NCI-H524 treated with DMSO at 0.1 percent for 48 hours (cell line): ENCODE results near the gene ELOVL7.
"Not testable (repeated sequence)": the region's sequence is repeated elsewhere in the genome, so short reads cannot be mapped to it uniquely, and the experiment has no call there.

Experiments used
- DNase-seq: peaks from one replicate; lab custom pipeline; 2025; lab: John Stamatoyannopoulos, UW

ELOVL7 gene

DNA sequence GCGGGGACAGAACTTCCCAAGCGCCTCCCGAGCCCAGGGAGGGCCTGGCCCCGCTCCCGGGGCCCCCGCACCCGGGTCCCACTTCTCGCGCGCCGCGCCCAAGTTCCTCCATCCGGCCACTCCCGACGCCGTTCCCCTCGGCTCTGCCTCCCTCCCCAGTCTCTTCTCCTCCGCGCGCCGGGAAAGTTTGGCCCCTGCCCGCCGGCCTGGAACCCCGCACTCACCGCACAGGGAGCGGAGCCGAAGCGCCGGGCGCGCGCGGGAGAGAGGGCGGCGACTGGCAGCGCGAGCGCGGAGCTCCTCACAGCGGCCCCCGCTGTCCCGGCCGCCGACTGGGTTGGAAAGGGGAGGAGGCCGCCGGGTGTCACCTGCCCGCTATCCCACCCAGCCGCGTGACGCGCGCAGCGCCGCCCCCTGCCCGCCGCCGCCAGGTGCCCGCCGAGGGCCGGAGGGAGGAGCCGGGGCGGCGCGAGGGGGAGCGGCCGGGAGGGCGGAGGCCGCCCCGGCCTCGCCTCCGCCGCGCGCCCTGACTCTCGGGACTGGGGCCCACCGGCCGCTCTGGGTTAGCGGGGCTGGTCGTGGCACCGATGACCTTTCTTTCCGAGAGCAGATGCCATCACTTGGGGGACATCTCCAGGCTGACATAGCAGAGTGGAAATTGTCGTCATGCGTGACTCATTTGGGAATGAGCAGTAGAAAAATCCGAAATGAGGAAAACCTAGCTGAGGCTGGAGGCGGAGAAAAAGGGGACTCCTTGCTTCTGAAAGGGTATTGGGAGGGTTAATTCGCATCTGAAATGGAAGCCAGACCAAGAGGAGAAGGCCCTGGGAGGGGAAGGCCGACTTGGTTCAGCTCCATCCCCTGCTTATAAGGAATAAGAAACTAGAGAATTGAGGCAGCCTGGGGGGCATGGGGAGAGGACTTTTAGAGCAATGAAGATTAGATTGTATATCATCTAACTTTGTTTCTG, at the start of gene ELOVL7:
ELOVL7 (minus strand) TSS at position 334 of the 970 bp plus-strand sequence. CDS start 56,872 bp downstream, outside the sequence.
- peak; percentile 16 for DNase-seq

DNA sequence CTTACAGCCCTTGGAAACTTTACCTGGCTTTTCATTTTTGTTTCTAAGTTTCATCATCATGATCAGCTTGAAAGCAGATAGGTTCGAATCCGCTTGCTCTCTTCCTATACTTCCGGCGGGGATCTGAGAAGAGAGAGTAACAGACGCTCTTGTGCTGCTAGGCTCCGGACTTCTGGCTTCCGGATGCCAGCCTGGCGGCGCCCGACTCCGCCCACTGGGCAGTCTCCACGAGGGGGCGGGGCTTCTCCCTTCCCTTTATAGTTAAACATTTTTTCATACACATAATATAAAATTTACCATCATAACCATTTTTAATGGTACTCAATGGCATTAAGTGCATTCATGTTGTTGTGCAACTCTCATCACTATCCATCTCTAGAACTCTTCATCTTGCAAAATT, 49.5 kb upstream of the ELOVL7 start:
- no peak for DNase-seq

DNA sequence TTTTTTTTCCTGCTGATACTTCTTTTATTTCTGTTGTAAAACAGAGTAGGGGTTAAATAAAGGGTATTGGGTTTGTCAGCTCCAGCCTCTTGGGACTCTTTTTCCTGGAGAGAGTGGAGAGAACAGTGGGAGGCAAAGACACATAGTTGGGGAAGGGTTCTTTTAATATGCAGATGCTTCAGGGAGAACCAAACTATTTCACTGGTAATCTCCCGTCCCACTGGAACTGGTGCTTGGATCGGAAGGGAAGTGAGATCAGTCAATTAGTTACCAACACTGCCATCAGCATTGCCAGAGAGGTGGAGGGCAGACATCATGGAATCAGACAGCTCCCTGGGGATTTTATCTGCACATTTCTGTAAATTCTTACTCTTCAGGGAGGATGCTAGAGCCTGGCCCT, 47.6 kb upstream of the ELOVL7 start:
- DNase-seq, result no peak

DNA sequence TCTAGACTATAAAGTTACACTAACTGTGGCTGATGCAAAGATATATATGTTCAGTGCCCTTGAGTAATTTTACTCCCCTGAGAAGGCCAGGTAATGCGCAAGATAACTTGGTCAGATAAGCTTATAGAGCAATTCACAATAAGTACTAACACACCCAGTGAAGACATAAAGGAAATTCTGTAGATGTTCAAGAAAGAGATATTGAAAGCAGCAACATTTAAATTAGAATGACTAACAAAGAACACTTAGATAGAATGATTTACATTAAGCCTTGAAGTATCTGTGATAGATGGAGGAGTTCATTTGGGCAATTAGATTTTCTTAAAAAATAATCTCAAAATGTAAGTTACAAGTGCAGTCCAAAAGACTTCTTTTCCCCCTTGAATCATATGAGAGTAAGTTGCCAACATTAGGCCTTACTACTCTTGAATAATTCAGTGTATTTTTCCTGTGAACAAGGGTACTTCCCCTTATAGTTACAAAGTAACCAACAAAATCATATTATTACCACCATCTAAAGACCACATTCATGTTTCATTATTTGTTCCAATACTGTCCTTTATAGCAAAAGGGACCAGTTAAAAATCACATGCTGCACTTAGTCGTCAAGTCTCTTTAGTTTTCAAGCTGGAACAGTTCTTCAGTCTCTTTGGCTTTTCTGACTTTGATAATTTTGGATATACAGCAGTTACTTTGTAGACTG, 44.4 kb upstream of the ELOVL7 start:
- DNase-seq, result no peak

DNA sequence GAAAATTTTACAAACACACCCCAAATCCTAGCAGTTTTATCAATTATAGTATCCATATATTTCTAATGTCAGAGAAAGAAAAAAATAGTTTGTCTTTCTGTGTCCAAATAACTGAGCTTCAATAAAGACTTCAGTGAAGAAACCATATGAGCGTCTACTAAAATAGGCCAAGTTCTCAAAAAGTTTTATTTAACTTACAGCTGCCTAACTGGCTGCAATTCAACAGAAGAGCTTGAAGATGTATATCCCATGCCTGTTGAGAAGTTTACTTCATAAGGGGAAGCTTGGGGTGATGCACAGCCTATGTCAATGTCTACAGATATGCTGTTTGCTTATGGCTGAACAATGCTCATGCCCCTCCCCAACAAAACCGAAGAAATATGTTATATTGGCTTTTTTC, 43.7 kb upstream of the ELOVL7 start:
- no peak for DNase-seq

DNA sequence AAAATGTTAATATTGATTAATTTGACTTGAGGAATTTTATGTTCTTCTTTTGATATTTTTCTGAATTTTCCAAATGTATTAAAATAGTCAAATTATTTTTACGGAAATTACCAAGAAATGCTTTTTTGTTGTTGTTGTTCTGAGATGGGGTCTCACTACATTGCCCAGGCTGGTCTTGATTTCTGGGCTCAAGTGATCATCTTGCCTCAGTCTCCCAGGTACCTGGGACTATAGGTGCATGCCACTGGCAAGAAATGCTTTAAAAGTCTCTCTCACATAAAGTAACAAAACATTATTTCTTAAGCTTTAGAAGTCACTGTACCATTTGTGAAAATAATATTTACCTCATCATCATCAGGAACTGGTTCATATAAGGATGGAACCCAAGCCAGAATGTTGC, 43.0 kb upstream of the ELOVL7 start:
- DNase-seq, result no peak

DNA sequence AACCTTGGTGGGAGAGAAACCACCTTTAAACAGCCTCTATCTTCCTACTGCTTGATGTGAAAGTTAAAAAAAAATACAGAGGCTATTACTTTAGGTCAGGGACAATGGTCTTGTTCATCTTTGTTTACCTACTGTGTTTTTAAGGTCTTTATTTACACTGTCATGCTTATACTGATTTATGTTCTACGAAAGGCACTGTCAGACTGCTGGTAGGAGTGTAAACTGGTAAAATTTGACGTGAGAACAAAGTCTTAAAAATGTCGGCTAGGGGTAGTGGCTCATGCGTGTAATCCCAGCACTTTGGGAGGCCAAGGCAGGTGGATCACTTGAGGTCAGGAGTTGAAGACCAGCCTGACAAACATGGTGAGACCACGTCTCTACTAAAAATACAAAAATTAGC, 42.1 kb upstream of the ELOVL7 start:
- DNase-seq, result no peak

DNA sequence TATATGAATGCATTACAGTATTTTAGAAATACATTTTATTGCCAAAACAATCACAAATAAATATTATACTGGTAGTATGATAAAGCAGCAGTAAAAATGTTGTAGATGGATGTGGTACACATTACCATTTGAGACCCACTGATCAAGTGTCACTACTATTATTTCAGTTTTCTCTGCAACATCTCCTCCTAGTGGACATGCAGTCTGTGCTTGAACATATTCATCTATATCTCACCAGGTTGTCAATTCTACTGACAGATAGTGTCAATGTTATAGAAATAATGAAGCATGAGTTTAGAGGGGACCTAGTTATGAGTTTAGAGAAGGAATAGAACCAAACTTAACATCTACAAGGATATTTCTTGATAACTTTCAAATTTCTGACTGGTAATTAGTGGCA, 39.2 kb upstream of the ELOVL7 start:
- DNase-seq, result no peak

DNA sequence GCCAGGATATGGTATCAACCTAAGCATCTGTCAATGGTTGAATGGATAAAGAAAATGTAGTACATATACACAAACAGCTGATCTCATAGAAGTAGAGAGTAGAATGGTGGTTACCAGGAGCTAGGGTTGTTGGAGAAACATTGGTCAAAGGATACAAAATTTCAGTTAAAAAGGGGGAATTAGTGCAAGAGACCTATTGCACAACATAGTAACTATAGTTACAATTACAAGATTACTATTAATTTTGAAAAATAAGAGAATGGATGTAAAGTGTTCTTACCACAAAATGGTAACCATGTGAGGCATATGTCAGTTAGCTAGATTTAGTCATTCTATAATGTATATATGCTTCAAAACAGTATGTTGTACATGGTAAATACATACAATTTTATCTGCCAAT, 28.8 kb upstream of the ELOVL7 start:
- no peak for DNase-seq

DNA sequence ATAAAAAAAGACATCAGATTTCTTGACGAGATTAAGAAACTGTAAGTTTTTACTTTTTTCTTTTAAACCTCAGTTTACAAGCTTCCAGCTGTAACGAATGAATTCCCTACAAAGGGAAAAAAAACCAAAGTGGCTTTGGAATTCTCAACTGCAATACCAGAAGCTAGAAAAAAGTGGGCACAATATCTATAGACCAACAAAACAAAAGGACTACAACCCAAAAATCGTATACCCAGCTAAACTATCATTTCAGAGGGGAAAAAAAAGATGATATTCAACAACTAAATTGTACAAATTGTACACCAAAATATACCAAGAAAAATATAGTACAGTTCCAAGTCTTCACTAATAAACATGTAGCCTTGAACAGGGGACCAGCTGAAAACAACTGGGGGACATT, 26.8 kb upstream of the ELOVL7 start:
- no peak for DNase-seq

DNA sequence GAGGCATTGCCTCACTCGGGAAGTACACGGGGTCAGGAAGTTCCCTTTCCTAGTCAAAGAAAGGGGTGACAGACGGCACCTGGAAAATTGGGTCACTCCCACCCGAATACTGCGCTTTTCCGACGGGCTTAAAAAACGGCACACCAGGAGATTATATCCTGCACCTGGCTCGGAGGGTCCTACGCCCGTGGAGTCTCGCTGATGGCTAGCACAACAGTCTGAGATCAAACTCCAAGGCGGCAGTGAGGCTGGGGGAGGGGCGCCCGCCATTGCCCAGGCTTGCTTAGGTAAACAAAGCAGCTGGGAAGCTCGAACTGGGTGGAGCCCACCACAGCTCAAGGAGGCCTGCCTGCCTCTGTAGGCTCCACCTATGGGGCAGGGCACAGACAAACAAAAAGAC, 16.5 kb upstream of the ELOVL7 start:
- DNase-seq, result not testable (repeated sequence)

DNA sequence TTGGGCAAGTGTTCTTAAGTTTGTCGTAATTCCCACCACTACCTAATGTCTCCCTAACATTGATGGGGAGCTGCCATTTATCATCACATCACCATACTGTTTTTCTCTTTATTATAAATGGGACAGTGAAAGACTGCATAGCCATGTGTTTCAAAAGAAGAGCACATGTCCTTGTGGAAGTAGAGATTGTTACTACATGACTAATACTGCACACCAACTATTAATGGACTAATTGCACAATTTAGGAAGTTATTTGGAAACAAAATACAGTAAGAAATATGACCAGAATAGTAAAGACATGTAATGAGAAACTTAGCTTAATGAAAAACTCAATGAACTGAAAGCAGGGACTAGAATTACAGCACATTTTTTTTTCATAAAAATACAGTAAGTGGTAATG, 12.0 kb upstream of the ELOVL7 start:
- DNase-seq, result no peak

DNA sequence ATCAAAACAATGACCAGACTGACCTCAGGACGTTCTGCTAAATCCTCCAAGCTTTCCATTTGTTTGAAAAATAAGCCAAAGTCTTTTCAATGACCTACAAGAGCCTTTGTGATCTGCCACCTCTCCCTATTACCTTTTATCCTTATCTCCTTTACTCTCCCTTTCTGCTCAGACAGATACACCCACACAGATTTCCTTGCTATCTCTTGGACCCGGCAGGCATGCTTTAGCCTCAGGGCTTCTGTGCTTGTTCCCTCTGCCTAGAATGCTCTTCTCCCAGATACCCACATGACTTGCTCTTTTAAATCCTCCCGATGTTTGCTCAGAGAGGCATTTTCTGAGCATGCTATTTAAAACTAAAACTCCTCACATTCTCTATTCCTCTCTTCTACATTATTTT, 8.9 kb upstream of the ELOVL7 start:
- DNase-seq, result no peak

DNA sequence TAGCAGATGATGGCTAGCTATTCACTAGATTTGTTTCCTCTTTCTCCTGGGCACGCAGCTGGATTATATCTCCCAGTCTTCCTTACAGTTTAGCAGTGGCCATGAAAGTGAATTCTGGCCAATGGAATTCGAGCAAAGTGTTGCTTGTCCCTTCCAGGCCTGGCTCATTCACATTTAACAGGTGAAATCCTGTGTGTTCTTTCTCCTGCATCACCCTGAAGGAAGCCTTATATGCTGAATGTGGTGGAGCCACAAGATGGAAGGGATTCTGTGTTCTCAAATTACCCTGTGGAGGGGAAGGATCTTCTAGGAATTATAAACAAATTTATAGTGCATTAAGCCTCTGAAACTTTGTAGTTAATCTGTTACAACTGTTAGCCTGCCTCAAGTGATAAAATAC, 8.2 kb upstream of the ELOVL7 start:
- no peak for DNase-seq

DNA sequence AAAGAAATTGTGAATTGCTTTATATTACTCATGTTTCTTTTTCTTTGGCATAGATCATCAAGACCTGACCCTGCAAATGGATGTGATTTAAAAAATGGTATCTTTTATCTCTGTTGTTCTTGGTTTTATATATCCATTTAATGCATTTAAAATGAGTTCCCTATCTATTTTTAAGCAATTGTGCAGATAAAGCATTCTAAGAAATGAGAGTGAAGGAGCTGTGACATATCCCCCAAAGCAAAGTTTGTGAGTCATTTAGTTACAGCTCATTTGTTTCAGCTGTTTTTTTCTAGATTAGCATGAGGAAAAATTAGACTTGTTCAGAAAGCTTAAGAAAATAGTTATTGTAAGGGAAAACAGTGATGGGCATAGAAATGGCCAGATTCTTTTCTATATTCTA, 7.6 kb upstream of the ELOVL7 start:
- no peak for DNase-seq

DNA sequence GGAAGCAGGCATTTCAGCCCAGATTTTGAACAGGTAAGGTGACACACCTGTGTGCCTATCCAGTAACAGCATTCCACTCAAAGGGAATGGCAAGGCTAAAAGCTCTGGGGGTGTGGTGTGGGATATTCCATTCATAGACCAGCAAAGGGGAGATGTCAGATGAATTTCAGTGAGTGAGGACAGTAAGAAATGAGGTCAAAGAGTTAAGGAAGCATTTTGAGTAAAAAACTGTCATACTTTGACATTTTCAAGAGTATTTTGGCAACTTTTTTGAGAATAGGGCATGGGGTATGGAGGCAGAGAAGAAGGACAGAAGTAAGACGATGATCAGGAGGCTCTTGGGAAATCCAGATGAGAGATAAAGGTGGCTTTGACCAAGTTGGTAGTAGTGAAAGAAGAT, 2.2 kb upstream of the ELOVL7 start:
- DNase-seq, result no peak

DNA sequence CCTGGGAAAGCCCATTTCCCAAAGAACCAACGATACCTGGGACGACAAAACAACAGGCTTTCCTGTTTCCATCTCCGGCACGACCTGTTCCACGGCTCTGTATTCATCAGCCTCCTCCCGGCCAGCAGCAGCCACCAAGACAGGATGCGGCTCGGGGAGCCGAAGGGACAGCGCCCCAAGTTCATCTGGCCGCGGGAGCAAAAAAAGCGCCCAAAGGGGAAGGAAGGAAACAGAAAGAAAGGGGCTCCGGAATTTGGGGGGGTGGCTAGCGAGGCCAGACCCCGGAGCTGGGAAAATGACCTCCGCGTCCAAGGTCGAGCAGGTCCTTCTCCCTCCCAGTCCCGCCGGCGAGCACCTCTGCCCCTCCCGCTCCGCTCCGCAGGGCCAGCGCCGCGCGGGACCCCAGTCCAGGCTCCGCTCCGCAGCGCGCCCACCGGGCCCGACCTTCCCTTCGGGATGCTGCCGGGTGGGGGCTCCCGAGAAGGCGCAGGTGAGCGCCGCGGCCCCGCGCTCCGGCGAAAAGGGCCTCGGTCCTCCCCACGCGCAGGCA, 608 bp downstream of the ELOVL7 start:
- no peak for DNase-seq

DNA sequence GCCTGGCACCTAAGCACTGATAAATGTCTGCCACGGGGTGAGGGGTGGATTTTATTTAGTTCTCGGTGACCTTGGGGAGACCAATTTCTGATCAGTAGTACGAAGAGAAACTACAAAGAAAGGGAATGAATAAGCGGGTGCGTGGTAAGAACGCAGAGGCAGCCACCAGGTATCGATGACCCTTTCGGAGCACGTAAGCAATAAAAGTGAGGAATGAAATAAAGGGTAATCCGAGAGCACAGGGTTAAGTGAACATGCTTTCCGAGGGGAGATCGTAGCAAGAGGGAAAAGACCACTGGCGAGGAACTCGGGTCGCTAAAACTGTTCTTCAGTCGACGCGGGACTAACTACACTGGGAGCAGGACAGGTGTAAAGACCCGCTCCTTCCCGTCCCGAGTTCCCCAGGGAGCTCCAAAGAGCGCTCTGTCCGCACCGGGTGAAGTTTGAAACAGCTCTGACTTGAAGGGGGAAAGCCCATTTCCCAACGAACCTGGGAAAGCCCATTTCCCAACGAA, 1.1 kb downstream of the ELOVL7 start:
- no peak for DNase-seq

DNA sequence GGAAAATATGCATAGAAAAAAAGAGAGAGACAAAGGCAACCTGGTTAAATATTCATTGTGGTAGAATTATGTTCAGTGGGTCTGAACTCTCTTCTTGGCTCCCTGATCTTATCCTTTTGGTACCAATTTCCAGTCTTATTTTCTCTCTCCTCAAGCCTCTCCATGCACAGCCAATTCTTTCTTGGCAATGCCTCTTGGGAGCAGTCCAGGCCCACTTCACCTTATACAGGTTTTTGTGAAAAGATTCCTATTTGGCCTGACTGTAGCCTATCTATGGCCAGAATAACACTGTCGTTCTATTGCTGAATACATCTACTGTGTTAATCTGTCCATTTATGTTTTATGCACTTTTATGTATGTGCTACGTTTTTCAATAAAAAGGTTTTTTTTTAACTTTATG, 2.7 kb downstream of the ELOVL7 start:
- no peak for DNase-seq

DNA sequence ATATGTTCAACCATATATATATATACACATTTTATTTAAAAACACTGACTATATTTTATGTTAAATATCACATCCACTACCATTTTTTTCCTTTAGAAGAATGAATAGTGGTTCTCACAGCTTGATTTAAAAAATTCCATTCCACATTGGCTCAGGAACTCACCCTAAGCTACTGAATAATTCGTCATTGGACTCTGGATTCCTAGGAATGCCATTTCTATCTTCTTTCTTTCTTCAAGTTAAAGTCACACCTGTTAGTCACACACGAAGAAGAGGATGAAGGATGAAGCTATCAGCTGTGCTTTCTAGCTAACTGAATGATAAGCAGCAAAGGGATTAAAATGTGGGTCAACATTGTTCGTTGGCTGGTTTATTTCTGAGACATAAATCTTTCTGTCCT, 7.9 kb downstream of the ELOVL7 start:
- no peak for DNase-seq

DNA sequence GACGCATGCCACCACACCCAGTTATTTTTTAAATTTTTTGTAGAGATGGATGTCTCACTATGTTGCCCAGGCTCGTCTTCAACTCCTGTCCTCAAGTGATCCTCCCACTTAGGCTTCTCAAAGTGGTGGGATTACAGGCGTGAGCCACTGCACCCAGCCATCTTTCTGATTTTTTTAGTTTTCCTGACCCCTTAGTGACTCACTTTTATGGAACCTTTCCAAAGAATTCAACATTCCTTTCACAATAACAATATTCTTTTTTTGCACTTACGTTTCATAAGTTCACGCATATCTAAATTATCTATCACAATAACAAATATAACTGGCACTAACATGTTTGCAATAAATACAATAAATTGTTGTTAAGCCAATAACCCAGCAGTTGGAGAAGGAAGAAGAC, 8.5 kb downstream of the ELOVL7 start:
- no peak for DNase-seq

DNA sequence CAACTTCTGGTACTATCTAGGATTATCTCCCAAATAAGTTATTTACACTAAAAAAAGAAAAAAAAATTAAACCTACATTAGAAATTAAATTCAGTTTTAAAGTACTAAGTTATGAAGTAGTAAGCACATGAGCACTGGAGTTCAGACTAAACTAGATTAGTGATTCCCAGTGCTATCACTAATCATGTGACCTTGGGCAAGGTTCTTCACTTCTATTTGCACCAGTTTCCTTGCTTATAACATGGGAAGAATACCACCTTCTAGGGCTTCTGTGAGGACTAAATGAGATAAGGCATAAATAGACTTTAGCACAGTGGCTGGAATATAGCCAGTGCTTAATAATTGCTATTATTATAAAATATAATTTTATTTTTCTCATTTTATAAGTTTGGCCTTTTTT, 10.5 kb downstream of the ELOVL7 start:
- no peak for DNase-seq

DNA sequence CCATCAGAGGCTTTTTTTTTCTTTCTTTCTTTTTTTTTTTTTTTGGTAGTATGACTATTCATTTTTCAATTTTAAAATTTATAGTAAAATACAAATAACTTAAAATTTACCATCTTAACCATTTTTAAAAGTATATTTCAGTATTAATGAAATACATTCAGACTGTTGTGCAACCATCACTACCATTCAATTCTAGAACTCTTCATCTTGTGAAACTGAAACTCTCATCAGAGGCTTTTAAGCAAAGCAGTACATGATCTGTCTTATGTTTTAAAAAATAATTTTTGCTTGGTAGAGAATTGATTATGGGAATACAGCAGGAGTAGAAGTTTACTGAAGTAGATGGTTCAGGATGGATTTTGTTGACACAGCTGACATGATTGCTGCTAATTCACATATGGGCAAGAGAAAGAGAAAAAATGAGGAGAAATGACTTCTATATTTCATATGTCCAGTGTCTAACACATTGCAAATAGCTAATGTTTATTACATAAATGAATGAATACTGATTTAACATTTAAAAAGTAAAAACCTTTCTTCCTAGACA, 13.4 kb downstream of the ELOVL7 start:
- DNase-seq, result no peak
